Vagina (tissue), 2 donors: ENCODE results near the gene HTRA3. TPM values are rescaled to one million over a fixed set of nuclear protein-coding genes. Genes with fewer than 3 reads are reported as not detected.

ENCODE experiments used
- DNase-seq, 2 donors: peaks; one replicate each; pipeline ENCODE4 v3.0.0-alpha.2; 2017; ENCODE audit errors: extremely low spot score in 2 of 2
- H3K27ac ChIP-seq: fragments of 200-600 bp; sonication (generic); one replicate; pipeline ENCODE4 v1.5.1; 2019
- H3K27me3 ChIP-seq: fragments of 200-600 bp; sonication (generic); one replicate; pipeline ENCODE4 v1.5.1; 2019
- H3K36me3 ChIP-seq, 2 donors: fragments of 200-600 bp; sonication (generic); one replicate each; pipeline ENCODE4 v1.5.1; 2017 to 2019
- H3K4me1 ChIP-seq: fragments of 200-600 bp; sonication (generic); one replicate; pipeline ENCODE4 v1.5.1; 2019
- H3K4me3 ChIP-seq, 2 donors: fragments of 200-600 bp; sonication (generic); 1 replicate in 1 of 2; 2 replicates in 1 of 2; pipeline ENCODE4 v1.5.1; 2016 to 2019
- H3K9me3 ChIP-seq: fragments of 200-600 bp; sonication (generic); one replicate; pipeline ENCODE4 v1.5.1; 2019
- POLR2A ChIP-seq, 2 donors: fragments of 450-650 bp; IDR thresholded peaks; one replicate each; pipeline ENCODE4 v1.6.1; 2017; ENCODE audit warnings: antibody characterized with exemption in 2 of 2, mild to moderate bottlenecking in 2 of 2, moderate library complexity in 2 of 2
- POLR2AphosphoS5 ChIP-seq, 2 donors: sonication (generic); formaldehyde crosslinking; IDR thresholded peaks; one replicate each; pipeline ENCODE4 v1.9.0; 2017; ENCODE audit warnings: antibody characterized with exemption in 2 of 2, mild to moderate bottlenecking in 2 of 2, low read depth in 1 of 2; ENCODE audit not compliant: insufficient read depth in 1 of 2
- intact Hi-C: fragments of 100-400 bp; cut with DNase I; formaldehyde crosslinking; loops from one replicate; pipeline ENCODE4 v1.15.1; 2023
- total RNA-seq: library from RNA; depleted of rRNA; stranded (reverse); fragments of >200 nt; gene quantifications from one replicate; pipeline ENCODE4 v1.2.3, GENCODE V29; 2016
- TF ChIP-seq, protein P1 (sequence below), 3 experiments: fragments of 450-650 bp in 2 of 3; fragments of 200-600 bp in 1 of 3; sonication (generic) in 1 of 3; IDR thresholded peaks; one replicate each; pipeline ENCODE4 v1.5.1; 2017 to 2019; ENCODE audit warnings: antibody characterized with exemption in 3 of 3, mild to moderate bottlenecking in 2 of 3, moderate library complexity in 2 of 3

The HTRA3 gene
- total RNA-seq, 1 donor from 2014 or later, result 33.1 TPM

DNA sequence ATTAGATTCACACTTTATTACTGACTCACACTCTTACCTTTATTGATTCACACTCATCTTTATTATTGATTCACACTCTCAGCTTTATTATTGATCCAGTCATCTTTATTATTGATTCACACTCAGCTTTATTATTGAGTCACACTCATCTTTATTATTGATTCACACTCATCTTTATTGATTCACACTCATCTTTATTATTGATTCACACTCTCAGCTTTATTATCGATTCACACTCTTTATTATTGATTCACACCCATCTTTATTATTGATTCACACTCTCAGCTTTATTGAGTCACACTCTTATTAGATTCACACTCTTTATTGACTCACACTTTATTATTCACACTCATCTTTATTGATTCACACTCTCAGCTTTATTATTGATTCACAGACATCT is 31.3 kb downstream of the HTRA3 start:
- Histone ChIP-seq H3K27ac (no peak overlapping the region), H3K4me3 (no peak overlapping the region), H3K9me3 (no peaks in the 10 kb centered on the region), H3K27me3 (no peaks in the 10 kb centered on the region), H3K4me1 (peaks cover under 1% of the 10 kb centered on the region), H3K36me3 (no peaks in the 10 kb centered on the region)
- TF ChIP-seq POLR2A (IDR thresholded peaks at IDR 0.05) (no peak), POLR2AphosphoS5 (IDR thresholded peaks at IDR 0.05; ENCODE audit: insufficient read depth in 1 of 2, low read depth in 1 of 2) (no peak)
- TF ChIP-seq, protein P1, sequence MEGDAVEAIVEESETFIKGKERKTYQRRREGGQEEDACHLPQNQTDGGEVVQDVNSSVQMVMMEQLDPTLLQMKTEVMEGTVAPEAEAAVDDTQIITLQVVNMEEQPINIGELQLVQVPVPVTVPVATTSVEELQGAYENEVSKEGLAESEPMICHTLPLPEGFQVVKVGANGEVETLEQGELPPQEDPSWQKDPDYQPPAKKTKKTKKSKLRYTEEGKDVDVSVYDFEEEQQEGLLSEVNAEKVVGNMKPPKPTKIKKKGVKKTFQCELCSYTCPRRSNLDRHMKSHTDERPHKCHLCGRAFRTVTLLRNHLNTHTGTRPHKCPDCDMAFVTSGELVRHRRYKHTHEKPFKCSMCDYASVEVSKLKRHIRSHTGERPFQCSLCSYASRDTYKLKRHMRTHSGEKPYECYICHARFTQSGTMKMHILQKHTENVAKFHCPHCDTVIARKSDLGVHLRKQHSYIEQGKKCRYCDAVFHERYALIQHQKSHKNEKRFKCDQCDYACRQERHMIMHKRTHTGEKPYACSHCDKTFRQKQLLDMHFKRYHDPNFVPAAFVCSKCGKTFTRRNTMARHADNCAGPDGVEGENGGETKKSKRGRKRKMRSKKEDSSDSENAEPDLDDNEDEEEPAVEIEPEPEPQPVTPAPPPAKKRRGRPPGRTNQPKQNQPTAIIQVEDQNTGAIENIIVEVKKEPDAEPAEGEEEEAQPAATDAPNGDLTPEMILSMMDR (IDR thresholded peaks at IDR 0.05), result no peak
- intact Hi-C loops, result no loop called here
- DNase-seq, result no peak

DNA sequence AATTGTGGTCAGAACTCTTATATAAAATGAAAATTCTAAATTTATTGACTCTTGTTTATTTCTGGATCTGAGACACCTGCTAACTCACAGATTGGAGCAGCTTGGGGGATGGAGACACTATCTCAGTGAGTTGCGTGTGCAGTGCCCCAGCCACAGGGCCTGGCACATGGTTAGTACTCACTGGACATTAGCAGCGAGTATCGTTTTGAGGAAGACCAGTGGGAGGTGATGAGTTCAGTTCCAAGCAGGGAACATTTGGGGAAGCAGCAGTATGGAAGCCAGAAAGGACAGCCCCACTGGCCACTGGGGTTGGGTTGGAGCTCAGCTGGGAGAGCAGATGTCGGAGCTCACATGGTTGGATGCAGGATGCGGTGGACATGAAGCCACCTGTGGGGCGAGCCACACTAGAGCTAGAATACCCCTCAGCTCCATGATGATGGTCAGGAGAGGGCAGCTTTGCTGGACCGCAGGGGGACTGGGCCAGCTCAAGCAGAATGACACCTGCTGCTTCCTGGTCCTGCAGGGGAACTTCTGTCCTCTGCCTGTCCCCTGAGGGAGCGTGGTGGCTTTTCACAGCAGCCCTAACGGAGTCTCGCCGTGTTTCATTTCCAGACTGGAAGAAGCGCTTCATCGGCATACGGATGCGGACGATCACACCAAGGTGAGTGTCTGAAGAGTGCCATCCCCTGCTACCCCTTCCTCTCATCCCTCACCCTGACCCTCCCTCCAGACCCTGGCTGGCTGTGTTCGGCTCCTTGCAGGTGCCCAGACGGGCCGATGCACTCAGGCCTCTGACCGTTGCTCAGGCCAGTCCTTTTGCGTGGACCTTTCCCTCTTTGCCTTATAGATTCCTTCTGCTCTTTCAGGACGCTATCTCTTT is 32.5 kb downstream of the HTRA3 start:
- Histone ChIP-seq H3K27ac (no peak overlapping the region), H3K4me1 (peaks cover 13% of the 10 kb centered on the region), H3K9me3 (no peaks in the 10 kb centered on the region), H3K27me3 (no peaks in the 10 kb centered on the region), H3K4me3 (no peak overlapping the region), H3K36me3 (no peaks in the 10 kb centered on the region)
- intact Hi-C loops, result no loop called here
- no peak for DNase-seq
- TF ChIP-seq, protein P1 (IDR thresholded peaks at IDR 0.05), result no peak
- TF ChIP-seq POLR2AphosphoS5 (IDR thresholded peaks at IDR 0.05; ENCODE audit: insufficient read depth in 1 of 2, low read depth in 1 of 2) (no peak), POLR2A (IDR thresholded peaks at IDR 0.05) (no peak)

DNA sequence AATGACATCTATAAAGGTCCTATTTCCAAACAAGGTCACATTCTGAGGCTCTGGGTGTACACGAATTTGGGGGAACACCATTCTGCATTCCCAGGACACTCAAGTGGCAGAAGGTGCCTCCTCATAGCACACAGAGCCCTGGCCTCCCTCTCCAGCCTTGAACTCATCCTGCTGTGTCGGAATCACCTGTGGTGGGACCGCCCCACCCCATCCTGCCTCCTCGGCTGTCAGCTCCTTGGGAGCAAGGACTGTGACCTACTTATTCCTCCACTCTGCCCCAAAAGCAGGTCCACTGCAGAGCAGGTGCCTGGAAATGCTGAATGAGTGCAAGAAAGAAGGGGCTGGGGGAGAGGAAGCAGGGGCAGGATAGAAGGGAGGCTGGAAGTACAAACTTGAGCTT is 33.5 kb downstream of the HTRA3 start:
- Histone ChIP-seq H3K4me1 (peaks cover 18% of the 10 kb centered on the region), H3K9me3 (no peaks in the 10 kb centered on the region), H3K4me3 (no peak overlapping the region), H3K27me3 (no peaks in the 10 kb centered on the region), H3K36me3 (no peaks in the 10 kb centered on the region), H3K27ac (no peak overlapping the region)
- TF ChIP-seq POLR2A (IDR thresholded peaks at IDR 0.05) (no peak), POLR2AphosphoS5 (IDR thresholded peaks at IDR 0.05; ENCODE audit: insufficient read depth in 1 of 2, low read depth in 1 of 2) (no peak)
- TF ChIP-seq, protein P1 (IDR thresholded peaks at IDR 0.05), result no peak
- DNase-seq, result no peak
- intact Hi-C loops, result no loop called here

DNA sequence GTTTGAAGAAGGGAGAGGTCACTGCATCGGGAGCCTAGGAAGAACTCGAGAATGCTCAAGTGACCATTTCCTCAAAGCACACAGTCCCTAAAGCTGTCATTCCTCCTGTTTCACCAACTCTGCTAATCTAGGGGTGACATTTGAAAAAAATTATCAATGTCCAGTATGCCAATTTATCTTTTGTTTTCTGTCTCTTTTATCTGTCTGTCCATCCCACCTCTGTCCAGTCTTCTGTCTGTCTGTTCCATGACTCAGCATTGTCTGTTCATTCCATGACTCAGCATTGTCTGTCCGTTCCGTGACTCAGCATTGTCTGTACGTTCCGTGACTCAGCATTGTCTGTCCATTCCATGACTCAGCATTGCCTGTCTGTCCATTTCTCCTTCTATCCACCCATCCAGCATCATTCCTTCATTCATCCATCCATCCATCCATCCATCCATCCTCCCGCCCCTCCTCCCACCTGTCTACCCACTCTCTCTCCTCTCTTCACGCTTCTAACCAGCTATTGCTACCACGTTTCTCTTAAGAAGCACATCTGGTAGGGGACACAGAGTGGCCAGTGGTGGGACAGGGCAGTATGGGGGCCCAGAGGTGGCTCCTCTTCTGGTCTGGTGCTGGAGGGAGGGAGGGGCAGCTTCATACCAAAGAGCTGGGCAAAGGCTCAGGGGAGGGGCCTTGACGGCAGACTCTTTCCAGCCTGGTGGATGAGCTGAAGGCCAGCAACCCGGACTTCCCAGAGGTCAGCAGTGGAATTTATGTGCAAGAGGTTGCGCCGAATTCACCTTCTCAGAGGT is 34.1 kb downstream of the HTRA3 start:
- H3K4me1 ChIP-seq, result peaks cover 20% of the 10 kb centered on the region
- no peak for TF ChIP-seq POLR2A (IDR thresholded peaks at IDR 0.05)
- no peak for TF ChIP-seq POLR2AphosphoS5 (IDR thresholded peaks at IDR 0.05; ENCODE audit: insufficient read depth in 1 of 2, low read depth in 1 of 2)
- TF ChIP-seq, protein P1 (IDR thresholded peaks at IDR 0.05), result no peak
- no peak overlapping the region for H3K27ac ChIP-seq
- H3K4me3 ChIP-seq, result no peak overlapping the region
- H3K9me3 ChIP-seq, result no peaks in the 10 kb centered on the region
- no peaks in the 10 kb centered on the region for H3K36me3 ChIP-seq
- intact Hi-C loops, result no loop called here
- no peaks in the 10 kb centered on the region for H3K27me3 ChIP-seq
- DNase-seq, result no peak
